NCI-H524 (cell line): ENCODE measurements around the gene GIT1.

ENCODE experiments used
- DNase-seq, 2 experiments: peaks; one replicate each; lab custom pipeline; 2025; lab: John Stamatoyannopoulos, UW

GIT1 gene, protein sequence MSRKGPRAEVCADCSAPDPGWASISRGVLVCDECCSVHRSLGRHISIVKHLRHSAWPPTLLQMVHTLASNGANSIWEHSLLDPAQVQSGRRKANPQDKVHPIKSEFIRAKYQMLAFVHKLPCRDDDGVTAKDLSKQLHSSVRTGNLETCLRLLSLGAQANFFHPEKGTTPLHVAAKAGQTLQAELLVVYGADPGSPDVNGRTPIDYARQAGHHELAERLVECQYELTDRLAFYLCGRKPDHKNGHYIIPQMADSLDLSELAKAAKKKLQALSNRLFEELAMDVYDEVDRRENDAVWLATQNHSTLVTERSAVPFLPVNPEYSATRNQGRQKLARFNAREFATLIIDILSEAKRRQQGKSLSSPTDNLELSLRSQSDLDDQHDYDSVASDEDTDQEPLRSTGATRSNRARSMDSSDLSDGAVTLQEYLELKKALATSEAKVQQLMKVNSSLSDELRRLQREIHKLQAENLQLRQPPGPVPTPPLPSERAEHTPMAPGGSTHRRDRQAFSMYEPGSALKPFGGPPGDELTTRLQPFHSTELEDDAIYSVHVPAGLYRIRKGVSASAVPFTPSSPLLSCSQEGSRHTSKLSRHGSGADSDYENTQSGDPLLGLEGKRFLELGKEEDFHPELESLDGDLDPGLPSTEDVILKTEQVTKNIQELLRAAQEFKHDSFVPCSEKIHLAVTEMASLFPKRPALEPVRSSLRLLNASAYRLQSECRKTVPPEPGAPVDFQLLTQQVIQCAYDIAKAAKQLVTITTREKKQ

DNA sequence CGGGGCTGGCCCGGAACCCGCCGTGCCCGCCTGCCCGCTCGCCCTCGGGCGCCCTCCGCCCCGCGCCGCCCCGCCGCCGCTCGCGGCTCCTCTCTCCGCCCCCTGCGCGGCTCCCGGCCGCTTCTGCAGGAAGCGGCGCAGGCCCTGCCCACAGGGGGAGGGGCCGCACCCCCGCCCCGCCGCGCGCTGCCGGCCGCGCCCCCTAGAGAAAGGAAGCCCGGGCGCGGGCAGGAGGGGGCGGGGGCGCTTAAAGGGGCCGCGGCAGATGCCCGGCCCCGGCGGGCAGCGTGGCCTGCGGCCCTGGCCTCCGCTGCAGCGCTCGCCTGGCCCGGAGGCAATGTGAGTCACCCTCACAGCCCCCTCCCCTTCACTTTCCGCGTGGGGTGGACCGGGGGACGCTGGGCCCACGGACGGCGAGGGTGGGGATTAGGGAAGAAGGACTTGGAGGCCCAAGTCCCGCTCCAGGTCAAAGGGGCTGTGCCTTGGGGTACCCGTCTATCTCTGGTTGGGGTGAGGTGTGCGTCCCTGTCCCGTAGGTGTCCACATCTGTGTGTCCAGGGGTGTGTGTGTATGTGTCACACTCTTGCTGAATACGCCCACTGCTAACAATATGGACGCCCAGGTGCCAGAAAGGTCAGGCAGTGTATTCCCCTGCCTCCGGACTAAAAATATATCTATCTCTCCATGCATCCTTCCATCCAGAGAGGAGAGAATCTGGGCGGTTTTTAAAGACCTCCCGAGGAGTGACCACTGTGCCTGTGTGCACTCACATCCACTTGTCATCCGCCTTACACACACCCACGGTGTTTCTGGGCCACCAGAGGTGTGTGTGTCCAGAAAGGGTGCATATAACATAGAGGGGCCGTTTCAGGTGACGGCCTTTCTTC, at the start of gene GIT1:
TSS of gene GIT1 (minus strand) at position 125 of the 887 bp plus-strand sequence. CDS start 270 bp downstream, outside the sequence.
- DNase-seq, result peak; percentile 87 to 95

- DNase-seq, result no peak
Observed at GRCh38 chr17:29633886-29634285, 44.4 kb upstream of the GIT1 start.

DNA sequence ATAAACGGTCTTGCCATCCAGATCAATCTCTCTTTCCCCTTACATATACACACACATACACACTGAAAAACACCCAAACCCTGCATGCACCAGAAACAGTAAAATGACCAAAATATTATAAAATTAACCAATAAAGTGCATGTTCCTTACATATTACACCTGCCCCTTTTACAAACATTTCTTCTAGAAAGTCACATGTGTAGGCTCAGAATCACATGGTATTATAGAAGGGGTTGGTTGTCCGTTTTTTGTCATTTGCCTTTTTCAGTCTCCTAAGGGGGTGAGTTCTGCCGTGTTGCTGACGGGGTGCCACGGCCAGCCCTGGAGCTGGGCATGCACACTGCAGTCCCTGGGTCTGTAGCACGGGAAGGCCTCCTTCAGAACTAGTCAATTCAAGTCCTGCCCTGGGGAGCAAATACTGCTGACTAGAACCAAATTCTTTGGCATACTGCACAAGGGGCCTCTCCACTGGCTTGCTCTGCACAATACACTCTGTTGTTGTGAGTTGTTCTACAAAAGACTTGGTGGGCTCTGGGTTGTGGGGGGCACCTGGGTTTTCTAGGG, 41.3 kb upstream of the GIT1 start:
- DNase-seq, result no peak

DNA sequence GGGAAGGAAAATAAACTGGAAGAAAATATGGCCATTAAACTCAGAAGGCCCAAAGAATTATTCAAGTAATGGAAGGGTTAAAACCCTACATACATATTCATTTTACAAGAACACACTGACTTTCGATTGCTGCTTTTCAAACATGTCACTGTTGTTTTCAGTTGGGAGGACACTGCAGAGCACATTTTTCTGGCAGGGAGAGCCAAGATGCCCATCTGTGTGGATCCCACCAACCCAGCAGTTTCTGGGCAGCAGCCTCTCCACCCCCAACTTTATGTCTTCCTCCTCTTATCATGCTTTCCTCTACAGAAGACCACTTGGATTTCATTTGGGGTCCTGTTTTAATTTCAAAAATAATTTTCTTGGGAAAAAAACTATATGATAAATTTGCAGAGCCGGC, 40.4 kb upstream of the GIT1 start:
- DNase-seq, result no peak

DNA sequence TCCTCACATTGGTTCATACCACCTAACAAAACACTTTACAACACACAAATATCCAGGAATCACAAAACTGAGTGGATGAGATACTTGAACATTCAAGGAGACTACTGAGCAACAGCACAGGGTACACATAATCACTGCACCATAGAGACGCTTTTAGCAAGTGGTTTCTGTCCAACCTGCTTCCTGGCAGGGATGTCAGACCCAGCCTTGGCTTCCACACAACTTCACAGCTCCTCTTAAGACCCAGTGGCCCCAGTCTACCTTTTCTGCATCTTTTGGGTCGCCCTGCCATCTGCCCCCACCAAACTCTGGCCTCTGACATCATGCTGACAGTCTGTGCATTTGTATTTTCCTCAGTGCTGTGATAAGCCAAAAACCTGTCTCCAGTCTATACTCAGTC, 39.2 kb upstream of the GIT1 start:
- DNase-seq, result no peak

GRCh38 chr17:29627951-29628350, 38.5 kb upstream of the GIT1 start:
- no peak for DNase-seq

DNA sequence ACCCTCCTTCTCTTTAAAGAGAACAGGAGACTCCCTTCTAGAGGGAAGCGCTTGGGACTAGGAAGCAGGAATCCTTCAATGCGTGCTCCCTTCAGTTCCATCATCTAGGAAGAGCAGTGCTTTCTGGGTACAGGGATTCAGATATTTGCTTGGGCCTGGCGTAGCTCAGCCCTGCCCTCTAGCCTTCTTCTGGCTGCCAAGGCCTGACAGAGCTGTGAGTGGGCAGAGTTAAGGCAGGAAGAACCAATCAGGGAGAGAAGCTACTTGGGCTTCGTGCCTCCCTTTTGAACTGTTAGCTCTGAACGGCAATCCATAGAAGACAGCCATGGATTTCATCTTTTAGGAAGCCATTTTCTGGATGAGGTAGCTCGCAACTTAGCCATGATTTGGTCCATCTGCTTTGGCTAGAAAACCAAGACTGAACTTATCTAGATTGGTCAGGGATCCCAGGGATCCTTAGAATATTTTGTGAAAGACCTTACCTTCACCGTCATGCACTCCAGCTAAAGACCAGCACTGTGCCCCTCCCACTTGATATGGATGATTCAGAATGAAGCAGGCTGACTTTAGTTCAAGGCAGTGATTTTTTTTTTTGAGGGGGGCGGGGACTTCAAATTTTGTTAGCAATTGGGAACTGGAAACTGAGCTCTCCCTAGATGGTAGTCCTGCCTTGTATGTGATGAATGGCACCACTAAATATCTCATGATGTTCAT, 35.7 kb upstream of the GIT1 start:
- peak in 1 of 2 experiments; percentile 39 for DNase-seq

- no peak for DNase-seq
Observed at GRCh38 chr17:29624586-29624985, 35.1 kb upstream of the GIT1 start.

GRCh38 chr17:29623283-29623647, 33.8 kb upstream of the GIT1 start:
- DNase-seq, result no peak

GRCh38 chr17:29622337-29623282, 33.2 kb upstream of the GIT1 start, which contains the start of gene CORO6:
Gene CORO6, minus strand, starts transcription at chr17:29622912. Its CDS starts 1,491 bp downstream, at chr17:29621421.
- DNase-seq, result peak; percentile 43 to 57

GRCh38 chr17:29621751-29622194, 32.3 kb upstream of the GIT1 start:
- DNase-seq, result no peak

- no peak for DNase-seq
Observed at GRCh38 chr17:29620779-29621500, 31.5 kb upstream of the GIT1 start.

DNA sequence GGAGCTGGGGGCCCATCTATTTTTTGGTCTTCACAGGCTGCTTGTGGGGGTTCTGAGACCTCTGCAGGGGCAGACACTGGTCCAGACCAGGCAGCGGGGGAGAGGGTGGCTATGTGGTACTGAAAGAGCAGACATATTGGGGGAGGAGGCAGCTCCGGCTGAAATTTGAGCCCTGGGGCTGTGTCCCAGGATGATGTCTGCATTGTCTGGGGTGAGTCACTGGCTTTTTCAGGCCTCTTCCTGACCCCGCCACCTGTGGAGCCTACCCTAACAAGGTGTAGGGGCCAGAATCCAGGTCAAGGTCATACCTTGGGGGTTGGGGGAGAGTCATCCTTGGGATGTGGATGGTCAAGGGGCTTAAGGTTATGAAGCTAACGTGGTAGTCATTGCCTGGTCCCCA, 30.8 kb upstream of the GIT1 start:
- DNase-seq, result no peak

DNA sequence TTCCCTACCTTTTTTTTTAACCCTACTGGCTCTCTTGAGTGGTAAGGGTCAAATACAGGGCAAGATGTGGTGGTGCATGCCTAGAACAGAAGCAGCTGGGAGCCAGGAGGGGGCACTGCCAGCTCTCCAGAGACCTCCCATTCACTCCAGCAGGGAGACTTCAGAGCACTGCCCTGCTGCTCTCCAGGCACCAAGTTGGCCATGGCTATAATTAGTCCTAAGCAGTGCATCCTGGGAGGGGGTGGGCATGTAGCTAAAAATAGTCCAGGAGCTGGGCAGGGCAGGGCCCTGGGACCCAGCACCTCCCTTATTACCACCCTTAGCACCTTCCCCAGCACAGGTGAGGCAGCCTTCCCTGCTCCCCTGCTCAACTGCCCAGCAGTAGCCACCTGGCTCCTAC, 29.8 kb upstream of the GIT1 start:
- DNase-seq, result peak; percentile 46 to 66

DNA sequence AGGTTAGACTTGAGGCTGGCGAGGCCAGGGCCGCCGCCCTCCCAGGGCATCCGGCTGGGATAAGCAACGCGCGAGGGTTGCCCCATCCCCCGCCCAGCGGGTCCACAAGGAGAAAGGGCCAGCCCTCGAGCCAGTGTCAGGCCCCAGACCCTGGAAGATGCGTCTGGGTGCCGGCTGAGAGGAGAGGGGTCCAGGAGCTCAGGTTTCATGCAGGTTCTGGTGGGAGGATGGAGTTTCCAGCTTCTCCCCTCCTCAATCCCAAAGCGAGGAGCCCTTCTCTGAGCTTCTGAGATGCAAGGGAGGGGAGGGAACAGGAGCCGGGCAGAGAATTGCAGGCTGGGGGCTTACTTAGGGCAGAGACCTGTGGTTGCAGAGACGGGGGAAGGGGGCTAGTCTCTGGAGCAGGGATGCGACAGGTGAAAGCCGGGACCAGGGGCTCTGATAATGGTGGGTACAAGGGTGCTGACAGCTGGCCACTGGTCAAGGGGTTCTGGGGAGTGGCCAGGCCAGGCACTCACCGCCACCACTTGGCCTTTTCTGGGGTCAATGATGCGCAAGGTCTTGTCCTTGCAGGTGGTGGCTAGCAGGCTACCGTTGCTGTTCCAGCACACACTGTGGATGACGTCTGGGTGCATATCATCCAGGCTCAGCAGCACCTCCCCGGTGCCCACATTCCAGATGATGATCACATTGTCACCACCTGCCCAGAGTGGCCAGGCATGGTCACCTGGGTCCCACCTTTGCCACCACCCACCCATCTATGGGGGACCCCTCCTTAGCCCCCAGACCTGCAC, 29.0 kb upstream of the GIT1 start:
- no peak for DNase-seq

DNA sequence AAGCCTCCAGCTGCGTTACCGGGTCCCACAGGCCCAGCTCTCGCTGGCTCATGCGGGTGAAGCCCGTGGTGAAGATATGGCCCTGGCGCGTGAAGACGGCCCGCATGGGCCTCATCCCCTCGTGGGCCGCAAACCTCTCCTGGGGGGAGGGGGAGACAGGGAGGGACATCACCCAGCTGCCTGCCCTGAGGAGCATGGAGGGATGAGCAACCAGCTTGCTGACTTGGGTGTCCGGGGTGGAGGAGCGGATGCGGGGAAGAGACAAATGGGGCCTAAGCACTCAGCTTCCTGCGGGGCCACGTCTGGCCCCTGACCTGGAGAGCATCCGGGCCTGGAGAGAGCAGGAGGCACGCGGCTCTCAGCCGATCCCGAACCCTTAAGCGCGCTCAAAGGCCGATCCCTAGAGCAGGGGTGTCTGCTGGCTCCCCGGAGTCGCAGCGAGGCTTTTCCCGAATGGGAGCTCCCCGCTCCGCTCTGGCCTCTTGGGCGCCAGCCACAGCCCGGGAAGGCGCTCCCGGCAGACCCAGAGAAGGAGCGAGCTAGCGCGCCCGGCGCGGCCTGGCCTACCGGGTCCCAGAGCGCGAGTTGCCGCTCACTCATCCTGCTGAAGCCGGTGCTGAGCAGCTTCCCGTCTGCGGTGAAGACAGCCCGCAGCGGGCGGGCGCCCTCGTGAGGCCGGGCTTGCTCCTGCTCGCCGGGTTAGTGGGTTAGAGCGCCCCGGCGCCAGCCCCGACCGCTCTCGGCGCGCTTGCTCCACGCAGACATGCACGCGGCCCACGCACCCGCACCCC, 28.2 kb upstream of the GIT1 start:
- peak; percentile 46 to 76 for DNase-seq

GRCh38 chr17:29617125-29617480, 27.7 kb upstream of the GIT1 start:
- peak; percentile 67 to 91 for DNase-seq
